HG03196 (cell line): ENCODE results near the gene SH3RF3.
"Not testable (repeated sequence)": the region's sequence is repeated elsewhere in the genome, so short reads cannot be mapped to it uniquely, and the experiment has no call there.

Source experiments
- ATAC-seq: cut with Tn5 transposase; IDR thresholded peaks from one replicate; pipeline ENCODE4 v1.9.1; 2021; ENCODE audit not compliant: unreplicated experiment

The SH3RF3 gene

DNA sequence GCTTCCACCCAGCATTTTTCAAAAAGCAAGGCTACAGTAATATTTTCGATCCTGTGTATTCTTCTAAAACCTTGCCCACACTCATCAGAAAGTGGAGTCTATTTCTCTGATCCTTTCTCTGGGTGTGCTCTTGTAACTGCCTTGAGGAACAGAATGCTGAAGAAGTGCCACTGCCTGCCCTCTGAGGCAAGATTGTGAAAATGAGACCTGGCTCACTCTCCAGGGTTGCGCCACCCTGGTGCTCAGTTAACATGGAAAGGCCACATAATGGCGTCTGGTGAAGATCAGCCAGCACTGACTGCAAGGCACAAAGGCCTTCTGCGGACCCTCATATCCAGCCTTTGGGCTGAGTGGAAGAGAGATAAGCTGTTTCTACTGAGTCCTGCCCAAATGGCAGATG lies 11.2 kb upstream of the SH3RF3 start:
- no peak for ATAC-seq

DNA sequence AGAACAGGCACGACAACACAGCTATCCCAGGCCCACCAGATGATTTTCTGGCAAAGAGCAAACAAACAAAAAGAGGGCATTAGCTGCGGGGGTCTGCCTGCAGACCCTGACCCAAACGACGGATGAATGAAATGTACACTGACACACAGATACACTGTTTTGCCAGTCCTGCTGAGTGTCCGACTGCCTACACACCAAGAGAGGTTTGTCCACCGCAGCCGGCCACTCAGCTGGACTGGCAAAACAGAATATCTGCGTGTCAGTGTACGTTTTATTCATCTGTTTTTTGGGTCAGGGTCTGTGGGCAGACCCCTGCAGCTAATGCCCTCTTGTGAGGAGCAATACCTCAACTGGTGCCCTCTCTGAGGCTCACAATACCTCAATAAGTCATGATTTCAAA lies 10.7 kb upstream of the SH3RF3 start:
- ATAC-seq = no peak

- ATAC-seq = no peak
Observed at GRCh38 chr2:109120166-109120565, 8.8 kb upstream of the SH3RF3 start.

GRCh38 chr2:109120686-109121085 lies 8.3 kb upstream of the SH3RF3 start:
- not testable (repeated sequence) for ATAC-seq

DNA sequence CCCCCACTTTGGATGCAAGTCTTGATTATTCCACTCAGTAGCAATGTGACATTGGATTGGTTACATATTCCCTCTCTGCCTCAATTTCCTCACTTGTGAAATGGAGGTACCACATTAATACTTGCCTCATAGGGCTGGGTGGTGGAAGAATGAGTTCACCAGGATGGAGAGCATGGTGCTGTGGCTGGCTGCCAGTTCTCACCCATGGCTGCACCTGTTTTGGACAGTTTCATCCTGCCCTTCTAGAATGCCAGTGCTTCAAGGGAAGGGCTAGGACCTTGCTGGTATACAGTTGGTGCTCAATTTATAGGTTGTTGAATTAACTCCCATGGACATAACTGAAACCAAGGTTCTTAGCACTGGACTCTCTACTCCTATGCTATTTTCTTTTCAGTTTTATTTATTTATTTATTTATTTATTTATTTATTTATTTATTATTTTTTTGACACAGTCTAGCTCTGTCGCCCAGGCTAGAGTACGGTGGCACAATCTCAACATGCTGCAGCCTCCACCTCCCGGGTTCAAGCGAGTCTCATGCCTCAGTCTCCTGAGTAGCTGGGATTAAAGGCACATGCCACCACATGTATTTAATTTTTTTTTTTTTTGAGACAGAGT lies 5.3 kb upstream of the SH3RF3 start:
- no peak for ATAC-seq

DNA sequence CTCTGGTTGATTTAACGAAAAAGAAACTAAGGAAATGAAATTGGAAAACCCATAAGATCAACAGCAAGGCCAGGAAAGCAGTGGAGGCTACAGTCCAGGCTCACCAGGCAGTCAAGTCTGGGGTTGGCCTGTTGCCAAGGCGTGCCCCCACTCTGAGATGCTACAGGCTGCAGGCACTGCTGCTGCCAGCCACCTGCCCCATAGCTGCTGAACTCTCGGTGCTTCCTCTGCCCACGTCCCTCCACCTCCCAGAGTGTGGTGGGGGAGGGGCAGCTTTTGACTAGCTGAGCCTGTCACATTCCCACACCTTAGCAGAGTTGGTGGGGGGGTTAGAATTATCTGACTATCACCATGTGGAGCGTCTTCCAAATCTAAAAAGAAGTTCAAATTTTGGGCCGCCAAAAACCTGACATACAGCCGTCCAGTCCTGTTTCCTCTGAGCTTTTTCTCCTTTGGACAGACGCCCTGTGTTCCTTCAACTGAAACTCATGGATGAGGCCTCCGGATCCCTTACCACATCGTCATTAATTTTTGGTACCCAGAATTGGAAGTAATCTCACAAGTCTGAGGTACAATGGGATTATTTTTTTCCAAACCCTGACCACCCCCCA lies 3.9 kb upstream of the SH3RF3 start:
- no peak for ATAC-seq

DNA sequence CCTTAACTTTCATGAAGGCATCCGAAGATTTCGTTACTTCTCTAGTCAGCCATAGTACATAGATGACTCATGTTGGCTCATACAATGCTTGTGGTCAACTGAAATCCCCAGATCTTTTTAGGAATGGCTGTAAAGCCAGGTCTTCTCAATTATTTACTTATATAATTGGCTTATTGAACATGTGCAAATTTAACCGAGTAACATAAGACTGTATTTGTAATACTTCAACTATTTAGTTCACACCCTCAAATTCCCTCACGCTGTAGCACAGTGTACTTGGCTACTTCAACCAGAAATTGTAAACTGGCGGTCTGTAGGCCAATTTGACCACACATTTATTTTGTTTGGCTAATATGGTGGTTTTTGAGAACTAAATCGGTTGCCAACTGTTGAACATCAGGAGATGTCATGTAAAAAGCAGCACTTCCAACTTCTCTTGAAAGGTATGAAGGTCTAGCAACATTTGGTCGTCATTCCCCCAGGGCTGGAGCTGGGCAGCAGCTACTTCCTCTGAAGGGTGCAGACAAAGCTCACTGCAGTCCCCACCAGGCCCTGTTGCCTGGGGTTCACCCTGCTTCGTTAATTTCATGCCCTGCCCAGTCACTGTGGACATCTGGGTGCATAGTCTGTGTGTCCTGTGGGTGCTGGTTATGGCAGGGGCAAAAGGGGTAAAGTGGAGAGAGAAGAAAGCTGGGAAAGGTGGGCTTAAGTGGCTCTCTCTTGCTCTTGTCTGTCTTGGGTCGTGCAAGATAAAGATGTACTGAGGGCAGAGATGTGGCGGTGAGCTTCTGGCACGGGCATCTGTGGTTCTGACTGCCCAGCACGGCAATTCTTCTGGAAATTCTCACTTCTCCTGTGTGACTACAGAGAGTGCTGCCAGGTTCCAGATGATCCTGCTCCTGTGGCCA lies 3.2 kb upstream of the SH3RF3 start:
- ATAC-seq = no peak

DNA sequence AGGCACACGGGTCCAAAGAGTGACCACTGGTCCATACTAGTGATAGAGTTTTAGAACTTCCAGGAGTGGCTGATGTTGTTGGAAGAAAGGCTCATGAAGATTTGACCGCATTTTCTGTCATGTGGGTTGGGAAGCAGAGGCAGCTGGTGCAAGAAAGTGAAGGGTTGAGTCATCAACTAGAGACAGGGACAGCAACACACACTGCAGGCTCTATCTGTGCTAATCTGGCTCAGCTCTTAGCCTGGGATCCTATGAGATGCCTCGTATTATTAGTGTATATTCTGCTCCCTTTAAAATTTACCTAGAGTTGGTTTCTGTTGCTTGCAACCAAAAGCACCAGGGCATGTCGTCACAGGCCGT lies 2.5 kb upstream of the SH3RF3 start:
- no peak for ATAC-seq

GRCh38 chr2:109127556-109127955 lies 1.4 kb upstream of the SH3RF3 start:
- ATAC-seq = no peak

GRCh38 chr2:109128048-109128615 lies 873 bp upstream of the SH3RF3 start:
- peak; percentile 42 for ATAC-seq

DNA sequence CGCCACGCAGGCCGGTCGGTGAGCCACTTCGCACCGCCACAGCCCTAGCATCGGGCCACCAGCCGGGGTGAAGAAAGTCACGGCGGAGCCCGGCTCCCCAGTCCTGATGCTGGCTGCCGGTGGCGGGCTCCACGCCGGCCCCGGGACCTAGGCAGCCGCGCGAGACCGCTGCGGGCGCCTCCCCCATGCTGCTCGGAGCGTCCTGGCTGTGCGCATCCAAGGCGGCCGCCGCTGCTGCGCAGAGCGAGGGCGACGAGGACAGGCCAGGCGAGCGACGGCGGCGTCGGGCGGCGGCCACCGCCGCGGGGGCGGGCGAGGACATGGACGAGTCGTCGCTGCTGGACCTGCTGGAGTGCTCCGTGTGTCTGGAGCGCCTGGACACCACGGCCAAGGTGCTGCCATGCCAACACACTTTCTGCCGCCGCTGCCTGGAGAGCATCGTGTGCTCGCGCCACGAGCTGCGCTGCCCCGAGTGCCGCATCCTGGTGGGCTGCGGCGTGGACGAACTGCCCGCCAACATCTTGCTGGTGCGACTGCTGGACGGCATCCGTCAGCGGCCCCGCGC lies 433 bp downstream of the SH3RF3 start:
- ATAC-seq = no peak

GRCh38 chr2:109129921-109130722 lies 1.1 kb downstream of the SH3RF3 start:
- no peak for ATAC-seq

DNA sequence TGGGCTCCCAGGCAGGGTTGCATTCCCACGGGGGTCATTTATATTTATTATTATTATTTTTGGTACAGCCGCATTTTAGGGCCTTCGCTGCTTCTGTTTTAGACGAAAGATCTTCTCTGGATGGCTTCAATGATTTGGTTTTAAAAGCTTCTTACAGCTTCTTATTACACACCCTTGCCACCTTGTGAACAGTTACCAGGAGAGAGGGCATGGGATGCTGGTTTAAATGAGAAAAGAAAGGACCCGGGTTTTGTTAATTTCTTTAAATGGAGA lies 1.7 kb downstream of the SH3RF3 start:
- no peak for ATAC-seq

DNA sequence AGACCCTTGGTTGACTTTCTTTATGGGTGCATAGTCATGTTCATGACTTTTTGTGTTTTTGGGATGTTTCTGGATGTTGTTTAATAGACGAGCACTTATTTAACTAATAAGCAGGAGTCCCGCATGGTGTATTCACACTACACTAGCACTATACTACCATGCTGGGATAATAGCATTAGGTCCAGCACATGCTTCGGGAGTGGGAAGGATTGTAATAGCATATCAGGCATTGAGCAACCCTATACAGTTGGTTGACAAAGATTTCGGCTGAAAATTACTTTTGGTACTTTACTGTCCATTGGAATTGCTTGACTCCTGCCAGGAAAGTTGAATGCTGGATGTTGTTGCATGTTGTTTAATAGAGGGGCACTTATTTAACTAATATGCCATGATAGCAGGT lies 2.8 kb downstream of the SH3RF3 start:
- ATAC-seq = no peak

DNA sequence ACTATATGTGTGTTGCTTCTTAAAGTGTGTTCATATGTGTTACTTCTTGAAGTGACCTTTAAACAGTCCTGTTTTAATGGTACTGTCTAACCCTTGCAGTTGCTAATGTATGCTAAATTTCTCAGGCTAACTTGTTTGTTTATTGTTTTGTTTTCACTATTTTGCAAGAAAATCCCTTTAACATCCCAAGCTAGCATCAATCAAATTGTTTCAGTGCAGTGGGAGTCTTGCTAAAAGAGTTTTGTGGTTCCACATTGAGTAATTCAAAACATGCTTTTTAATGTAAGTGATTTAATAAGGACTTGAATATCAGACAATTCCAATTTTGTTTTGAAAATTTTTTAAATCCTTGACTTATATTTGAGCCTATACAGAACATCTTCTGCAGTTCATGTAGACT lies 3.6 kb downstream of the SH3RF3 start:
- no peak for ATAC-seq

DNA sequence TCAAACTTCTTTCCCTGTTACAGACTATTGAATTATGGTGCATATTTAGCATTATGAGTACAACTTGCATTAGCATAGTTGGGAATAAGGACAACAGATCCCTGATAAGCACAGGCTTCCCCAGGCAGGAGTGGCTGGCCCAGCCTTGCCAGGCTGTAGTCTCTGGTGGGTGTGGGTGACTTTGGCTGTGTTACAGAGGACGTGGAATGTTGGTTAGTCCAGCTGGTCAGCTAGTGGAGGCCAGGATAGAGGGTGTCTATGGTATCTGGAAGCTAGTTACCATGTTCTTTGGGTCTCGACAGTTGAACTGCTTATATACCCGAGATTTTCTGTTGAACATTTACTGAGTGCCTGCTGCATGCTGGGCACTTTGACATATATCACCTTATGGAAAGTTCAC lies 4.7 kb downstream of the SH3RF3 start:
- no peak for ATAC-seq

GRCh38 chr2:109134741-109135358 lies 5.8 kb downstream of the SH3RF3 start:
- ATAC-seq = peak; percentile 75

DNA sequence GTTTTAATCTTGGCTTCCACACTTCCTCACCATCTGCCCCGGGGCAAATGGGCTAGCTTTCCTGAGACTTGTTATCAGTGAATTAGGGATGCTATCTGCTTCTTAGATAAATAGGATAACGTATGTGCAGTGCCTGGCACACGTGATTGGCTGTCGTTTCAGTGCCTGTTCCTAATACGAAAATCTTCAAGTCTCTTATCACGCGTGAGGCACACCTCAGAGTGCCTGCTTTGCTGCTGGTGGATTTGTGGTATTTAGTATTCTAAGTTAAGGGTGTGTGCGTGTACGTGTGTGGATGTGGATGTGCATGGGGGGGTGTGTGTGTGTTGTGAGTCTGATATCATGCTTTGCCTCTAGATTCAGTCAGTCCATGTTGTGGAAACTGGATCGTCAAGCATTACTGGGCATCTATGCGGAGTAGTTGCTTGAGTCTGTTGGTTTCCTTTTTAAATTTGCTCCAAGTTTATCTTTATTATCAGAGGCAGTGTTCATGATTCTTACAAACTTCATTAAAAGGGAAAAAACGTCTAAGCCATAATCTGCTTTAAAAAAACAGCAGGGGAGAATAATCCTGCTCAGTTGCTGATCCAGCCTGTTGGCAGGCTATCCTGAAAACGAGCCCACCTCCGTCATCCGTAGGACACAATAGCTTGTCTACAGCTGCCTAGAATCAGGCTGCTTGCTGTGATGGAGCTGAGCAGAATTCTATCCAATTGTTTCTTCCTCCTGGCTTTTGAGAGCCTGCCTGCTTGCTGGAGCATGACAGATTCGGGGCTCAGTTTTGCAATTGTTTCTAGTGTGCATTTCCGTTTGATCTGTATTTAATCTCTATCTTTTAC lies 6.6 kb downstream of the SH3RF3 start:
- ATAC-seq = no peak

DNA sequence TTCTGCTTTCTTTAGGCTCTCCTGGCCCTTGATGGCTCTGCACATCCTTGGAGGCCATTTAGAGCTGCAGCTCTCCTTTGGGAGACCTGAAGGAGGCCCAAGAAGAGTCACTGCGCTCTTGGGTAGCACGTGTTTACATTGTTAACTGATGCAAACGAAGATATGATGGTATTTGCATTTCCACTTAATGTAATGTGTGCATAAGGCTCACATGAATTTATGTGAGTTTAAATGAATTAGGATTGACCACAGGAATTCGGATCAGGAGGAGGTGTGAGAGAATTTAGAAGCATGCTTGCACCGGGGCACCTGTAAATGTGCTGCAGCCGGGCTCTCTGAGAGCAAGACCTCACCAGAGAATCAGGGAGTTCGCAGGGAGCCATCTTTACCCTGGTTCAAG lies 7.5 kb downstream of the SH3RF3 start:
- no peak for ATAC-seq

DNA sequence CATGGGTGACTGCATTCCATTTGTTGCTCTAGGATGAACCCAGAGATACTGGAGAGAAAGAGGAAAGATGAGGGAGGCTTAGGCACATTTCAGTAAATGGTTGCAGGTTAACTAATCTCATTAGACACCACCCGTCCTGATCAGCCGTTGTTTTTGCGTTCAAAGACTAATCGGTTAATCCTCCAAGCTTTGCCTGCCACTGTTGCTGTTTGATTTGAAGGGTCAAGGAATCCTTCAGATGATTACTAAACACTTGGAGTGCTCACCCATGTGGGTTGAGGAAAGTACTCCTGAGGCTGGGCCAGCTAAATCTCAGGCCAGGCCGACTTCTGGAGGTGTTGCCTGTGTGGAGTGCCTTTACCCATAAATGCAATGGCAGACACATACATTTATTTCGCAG lies 8.6 kb downstream of the SH3RF3 start:
- ATAC-seq = no peak
